GM21390 (cell line): ENCODE data around the gene TRAF5.
"Not testable (repeated sequence)": the region's sequence is repeated elsewhere in the genome, so short reads cannot be mapped to it uniquely, and the experiment has no call there.

ENCODE experiments used
- ATAC-seq: cut with Tn5 transposase; IDR thresholded peaks from one replicate; pipeline ENCODE4 v1.9.1; 2021; ENCODE audit not compliant: unreplicated experiment

Gene TRAF5

GRCh38 chr1:211344152-211344618 is 17.6 kb downstream of the TRAF5 start:
- ATAC-seq, result no peak

- no peak for ATAC-seq
Observed at GRCh38 chr1:211345719-211346118, 19.1 kb downstream of the TRAF5 start.

- no peak for ATAC-seq
Observed at GRCh38 chr1:211347077-211347844, 20.6 kb downstream of the TRAF5 start.

- ATAC-seq, result no peak
Observed at GRCh38 chr1:211348547-211348946, 21.9 kb downstream of the TRAF5 start.

GRCh38 chr1:211349741-211350140 is 23.1 kb downstream of the TRAF5 start:
- ATAC-seq, result no peak

GRCh38 chr1:211352055-211352454 is 25.4 kb downstream of the TRAF5 start:
- ATAC-seq, result not testable (repeated sequence)

- no peak for ATAC-seq
Observed at GRCh38 chr1:211352465-211352864, 25.8 kb downstream of the TRAF5 start.

GRCh38 chr1:211352985-211353515 is 26.4 kb downstream of the TRAF5 start:
- ATAC-seq, result peak; percentile 87

GRCh38 chr1:211353562-211354212 is 27.1 kb downstream of the TRAF5 start:
- ATAC-seq, result peak; percentile 6

- ATAC-seq, result no peak
Observed at GRCh38 chr1:211355873-211356272, 29.2 kb downstream of the TRAF5 start.

- ATAC-seq, result no peak
Observed at GRCh38 chr1:211356723-211357407, 30.2 kb downstream of the TRAF5 start.

GRCh38 chr1:211358685-211359084 is 32.1 kb downstream of the TRAF5 start:
- no peak for ATAC-seq

- ATAC-seq, result no peak
Observed at GRCh38 chr1:211359876-211360275, 33.2 kb downstream of the TRAF5 start.

- no peak for ATAC-seq
Observed at GRCh38 chr1:211361202-211361601, 34.6 kb downstream of the TRAF5 start.

- ATAC-seq, result no peak
Observed at GRCh38 chr1:211369640-211370039, 43.0 kb downstream of the TRAF5 start.

GRCh38 chr1:211370669-211371068 is 44.0 kb downstream of the TRAF5 start:
- ATAC-seq, result no peak

- ATAC-seq, result no peak
Observed at GRCh38 chr1:211371406-211372105, 44.9 kb downstream of the TRAF5 start.

- no peak for ATAC-seq
Observed at GRCh38 chr1:211372463-211372862, 45.8 kb downstream of the TRAF5 start.

- ATAC-seq, result no peak
Observed at GRCh38 chr1:211375146-211375818, 48.6 kb downstream of the TRAF5 start.

- no peak for ATAC-seq
Observed at GRCh38 chr1:211375949-211376348, 49.3 kb downstream of the TRAF5 start.
